ENCODE results near the gene KRAS.

Gene KRAS

GRCh38 chr12:25257590-25258324, 7.0 kb upstream of the KRAS start:
- no peak for DNase-seq (ENCODE audit: low read depth)
- TF ChIP-seq, protein P1, sequence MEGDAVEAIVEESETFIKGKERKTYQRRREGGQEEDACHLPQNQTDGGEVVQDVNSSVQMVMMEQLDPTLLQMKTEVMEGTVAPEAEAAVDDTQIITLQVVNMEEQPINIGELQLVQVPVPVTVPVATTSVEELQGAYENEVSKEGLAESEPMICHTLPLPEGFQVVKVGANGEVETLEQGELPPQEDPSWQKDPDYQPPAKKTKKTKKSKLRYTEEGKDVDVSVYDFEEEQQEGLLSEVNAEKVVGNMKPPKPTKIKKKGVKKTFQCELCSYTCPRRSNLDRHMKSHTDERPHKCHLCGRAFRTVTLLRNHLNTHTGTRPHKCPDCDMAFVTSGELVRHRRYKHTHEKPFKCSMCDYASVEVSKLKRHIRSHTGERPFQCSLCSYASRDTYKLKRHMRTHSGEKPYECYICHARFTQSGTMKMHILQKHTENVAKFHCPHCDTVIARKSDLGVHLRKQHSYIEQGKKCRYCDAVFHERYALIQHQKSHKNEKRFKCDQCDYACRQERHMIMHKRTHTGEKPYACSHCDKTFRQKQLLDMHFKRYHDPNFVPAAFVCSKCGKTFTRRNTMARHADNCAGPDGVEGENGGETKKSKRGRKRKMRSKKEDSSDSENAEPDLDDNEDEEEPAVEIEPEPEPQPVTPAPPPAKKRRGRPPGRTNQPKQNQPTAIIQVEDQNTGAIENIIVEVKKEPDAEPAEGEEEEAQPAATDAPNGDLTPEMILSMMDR (IDR thresholded peaks at IDR 0.05; ENCODE audit: low read depth, low read length, missing control alignments), result no peak
- no peak overlapping the region for H3K4me3 ChIP-seq (ENCODE audit: low read depth, low read length)

DNA sequence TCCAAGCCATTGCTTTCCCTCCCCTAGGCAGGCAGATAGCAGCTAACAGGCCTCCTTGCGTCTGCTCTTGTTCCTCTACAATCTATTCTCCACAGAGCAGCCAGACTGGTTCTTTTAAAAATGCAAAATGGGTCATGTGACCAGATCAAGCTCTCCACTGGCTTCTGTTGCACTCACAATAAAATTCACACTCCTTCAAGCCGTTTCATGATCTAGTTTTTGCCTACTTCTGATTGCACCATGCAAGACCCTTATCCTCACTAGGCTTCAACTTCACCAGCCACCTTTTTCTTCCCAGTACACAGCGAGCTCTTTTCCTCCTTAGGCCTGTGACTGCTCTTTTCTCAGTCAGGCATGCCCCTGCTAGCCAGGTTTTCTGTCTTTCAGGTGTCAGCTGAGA, 6.1 kb upstream of the KRAS start:
- H3K4me3 ChIP-seq (ENCODE audit: low read depth, low read length), result no peak overlapping the region
- TF ChIP-seq, protein P1 (IDR thresholded peaks at IDR 0.05; ENCODE audit: low read depth, low read length, missing control alignments), result no peak
- DNase-seq (ENCODE audit: low read depth), result no peak

DNA sequence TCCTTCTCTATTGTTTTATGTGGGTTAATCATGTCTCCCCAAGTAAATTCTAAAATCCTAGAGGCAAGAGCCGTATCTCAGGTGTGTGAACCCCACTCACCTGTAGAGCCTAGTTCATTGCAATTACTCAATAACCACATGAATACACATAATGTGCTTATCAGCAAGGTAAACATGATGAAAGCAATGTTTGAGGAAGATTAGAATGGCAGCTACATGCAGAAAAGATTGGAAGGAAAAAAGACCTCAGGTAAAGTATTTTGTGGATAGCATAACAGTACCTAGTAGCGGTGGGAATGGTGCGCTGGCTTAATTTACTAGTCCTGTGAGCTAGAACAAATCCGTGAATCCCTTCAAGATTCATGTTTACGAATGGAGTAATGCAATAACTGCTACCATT, 5.3 kb upstream of the KRAS start:
- TF ChIP-seq, protein P1 (IDR thresholded peaks at IDR 0.05; ENCODE audit: low read depth, low read length, missing control alignments), result no peak
- no peak for DNase-seq (ENCODE audit: low read depth)
- H3K4me3 ChIP-seq (ENCODE audit: low read depth, low read length), result no peak overlapping the region

DNA sequence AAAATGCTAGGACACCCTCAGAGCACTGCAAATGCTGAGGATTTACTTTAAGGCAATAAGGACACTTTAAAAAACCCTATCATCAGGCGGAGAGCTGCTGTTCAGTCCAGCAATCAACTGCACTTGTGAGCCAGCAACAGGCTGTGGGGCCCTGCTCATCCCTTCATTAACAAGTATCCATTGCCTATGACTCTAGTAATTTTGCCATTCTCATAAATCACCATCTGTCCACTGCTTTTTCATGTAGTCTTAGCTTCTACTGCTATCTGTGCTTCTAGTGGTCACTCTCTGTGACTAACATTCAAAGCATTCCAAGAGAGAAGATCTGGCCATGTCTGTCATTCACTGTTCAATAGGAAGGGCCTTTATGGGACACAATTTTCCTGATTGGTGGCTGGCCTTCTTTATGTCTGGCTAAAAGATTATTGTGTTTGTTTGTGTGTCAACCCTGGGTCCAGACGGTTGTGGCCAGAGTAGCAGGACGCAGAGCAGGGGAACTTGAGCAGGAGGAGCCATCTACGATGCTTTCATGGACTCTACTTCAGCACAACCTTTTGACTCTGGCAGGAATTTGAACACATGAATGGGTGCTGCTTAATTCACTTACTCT, 3.6 kb upstream of the KRAS start:
- TF ChIP-seq, protein P1 (IDR thresholded peaks at IDR 0.05; ENCODE audit: low read depth, low read length, missing control alignments), result no peak
- no peak overlapping the region for H3K4me3 ChIP-seq (ENCODE audit: low read depth, low read length)
- DNase-seq (ENCODE audit: low read depth), result no peak

- H3K4me3 ChIP-seq (ENCODE audit: low read depth, low read length), result no peak overlapping the region
- TF ChIP-seq, protein P1 (IDR thresholded peaks at IDR 0.05; ENCODE audit: low read depth, low read length, missing control alignments), result no peak
- no peak for DNase-seq (ENCODE audit: low read depth)
Measured at GRCh38 chr12:25253371-25254068, 2.8 kb upstream of the KRAS start.

DNA sequence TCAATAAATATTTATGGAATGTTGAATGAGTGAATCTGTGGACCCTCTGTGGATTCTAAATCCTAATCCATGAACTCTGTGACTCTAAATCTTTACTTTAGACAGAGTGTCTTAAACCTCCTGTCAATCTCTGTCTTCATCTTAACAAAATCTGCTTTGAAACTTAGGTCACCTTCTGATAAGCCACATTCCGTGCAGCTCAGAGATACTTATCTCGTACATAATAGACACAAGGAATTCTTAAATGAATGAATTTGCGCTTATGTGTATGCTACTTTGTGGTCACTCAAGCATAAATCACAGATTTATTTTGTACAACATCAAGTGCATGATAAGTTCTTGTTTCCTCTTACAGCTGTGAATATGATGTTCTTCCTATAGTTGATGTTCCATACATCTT, 2.2 kb upstream of the KRAS start:
- TF ChIP-seq, protein P1 (IDR thresholded peaks at IDR 0.05; ENCODE audit: low read depth, low read length, missing control alignments), result no peak
- DNase-seq (ENCODE audit: low read depth), result no peak
- no peak overlapping the region for H3K4me3 ChIP-seq (ENCODE audit: low read depth, low read length)
